K562 (cell line): ENCODE data around the gene CYP2D6. TPM values are rescaled to one million over a fixed set of nuclear protein-coding genes. Genes with fewer than 3 reads are reported as not detected.

ENCODE experiments used
- ATAC-seq: fragments of 200-7000 bp; cut with Tn5 transposase; 3 replicates; pipeline ENCODE4 v1.9.1; 2020; ENCODE audit warnings: moderate library complexity
- BruUV-seq: library from RNA; stranded (reverse); fragments of 400-500 nt; replicated peaks from 2 replicates; lab custom pipeline; 2021; lab: Mats Ljungman, UMichigan
- CTCF ChIA-PET: fragments of 300-600 bp; formaldehyde crosslinking; extraction: SDS; loops from one replicate; lab custom pipeline; 2021; ENCODE audit warnings: low intra/inter-chr PET ratio; lab: Yijun Ruan, JAX
- POLR2A ChIA-PET: fragments of 300-600, 350-650 bp; sonication (Branson Sonifier 250); formaldehyde crosslinking; extraction: SDS; loops from one replicate; lab custom pipeline; 2021; ENCODE audit warnings: antibody characterized with exemption, inconsistent platforms; lab: Yijun Ruan, JAX
- DNase-seq, 4 experiments: peaks; one replicate each; pipeline versions ENCODE4 v3.0.0 to v3.0.0-alpha.2; 2011 to 2018; ENCODE audit warnings: low spot score in 3 of 4, mixed read lengths in 3 of 4; ENCODE audit errors: extremely low read depth in 1 of 4
- FAIRE-seq: peaks from 2 replicates; lab custom pipeline; 2011; peaks lifted over from hg19 to GRCh38; lab: Jason Lieb, UNC
- H2AFZ ChIP-seq: 2 replicates; pipeline ENCODE4 v1.6.0; 2011; ENCODE audit warnings: low read depth, low read length, control low read depth, inconsistent platforms
- H3K27ac ChIP-seq: fragments of 200-600 bp; 3 replicates; pipeline ENCODE4 v1.8.0; 2011; ENCODE audit warnings: low read depth, mild to moderate bottlenecking, control low read depth, inconsistent platforms, low read length, moderate library complexity, mixed read lengths; ENCODE audit errors: extremely low read depth
- H3K27me3 ChIP-seq, 2 experiments: fragments of 300-600 bp in 1 of 2; 2 replicates in 1 of 2; 3 replicates in 1 of 2; pipeline versions ENCODE4 v1.6.0 to v1.8.0; 2011; ENCODE audit warnings: inconsistent platforms in 2 of 2, low read length in 2 of 2, mild to moderate bottlenecking in 1 of 2, mixed read lengths in 1 of 2, moderate library complexity in 1 of 2; ENCODE audit not compliant: control insufficient read depth in 2 of 2, insufficient read depth in 2 of 2
- H3K36me3 ChIP-seq: fragments of 300-600 bp; 3 replicates; pipeline ENCODE4 v1.8.0; 2011; ENCODE audit warnings: mild to moderate bottlenecking, low read length, inconsistent platforms; ENCODE audit not compliant: control insufficient read depth, insufficient read depth
- H3K4me1 ChIP-seq, 2 experiments: fragments of 200-600 bp in 1 of 2; replicated peaks in 1 of 2; 2 replicates in 1 of 2; 3 replicates in 1 of 2; pipeline versions ENCODE4 v1.5.1 to v1.8.0; 2011; ENCODE audit warnings: inconsistent platforms in 2 of 2, low read length in 2 of 2, mild to moderate bottlenecking in 1 of 2, mixed read lengths in 1 of 2, moderate library complexity in 1 of 2; ENCODE audit not compliant: control insufficient read depth in 2 of 2, insufficient read depth in 2 of 2
- H3K4me2 ChIP-seq: 2 replicates; pipeline ENCODE4 v1.6.1; 2011; ENCODE audit warnings: low read length, control low read depth, inconsistent platforms, mixed read lengths; ENCODE audit not compliant: insufficient read depth
- H3K4me3 ChIP-seq: fragments of 200-600 bp; sonication (generic), shearing (Covaris generic); 2 replicates; pipeline ENCODE4 v1.5.1; 2016; ENCODE audit warnings: control low read depth, inconsistent platforms
- H3K79me2 ChIP-seq: fragments of 200-600 bp; 3 replicates; pipeline ENCODE4 v1.8.0; 2011; ENCODE audit warnings: low read length, inconsistent platforms; ENCODE audit not compliant: control insufficient read depth, insufficient read depth
- H3K9ac ChIP-seq, 2 experiments: 2 replicates each; pipeline versions ENCODE4 v1.6.0 to v1.6.1; 2011; ENCODE audit warnings: low read depth in 2 of 2, low read length in 2 of 2, control low read depth in 1 of 2, inconsistent platforms in 1 of 2, mild to moderate bottlenecking in 1 of 2, mixed read lengths in 1 of 2; ENCODE audit not compliant: insufficient read depth in 1 of 2
- H3K9me1 ChIP-seq: one replicate; pipeline ENCODE4 v1.6.0; 2011; ENCODE audit warnings: inconsistent platforms, mild to moderate bottlenecking, low read length, moderate library complexity; ENCODE audit not compliant: control insufficient read depth, insufficient read depth
- H3K9me3 ChIP-seq: replicated peaks from 2 replicates; pipeline ENCODE4 v1.5.1; 2011; ENCODE audit warnings: low read depth, low read length, inconsistent platforms; ENCODE audit not compliant: control insufficient read depth, insufficient read depth
- H4K20me1 ChIP-seq: replicated peaks from 2 replicates; pipeline ENCODE4 v1.6.1; 2011; ENCODE audit warnings: low read length, inconsistent platforms, mixed read lengths; ENCODE audit not compliant: control insufficient read depth, insufficient read depth
- GATAD2A ChIP-seq: fragments of 450-650 bp; IDR thresholded peaks from 2 replicates; pipeline ENCODE4 v1.6.1; 2017
- HDAC2 ChIP-seq: fragments of 450-650 bp; IDR thresholded peaks from 2 replicates; pipeline ENCODE4 v1.6.1; 2016; ENCODE audit warnings: mild to moderate bottlenecking
- HNRNPL ChIP-seq: fragments of 200-400 bp; formaldehyde crosslinking; IDR thresholded peaks from 2 replicates; pipeline ENCODE4 v1.6.1; 2017; ENCODE audit warnings: low read depth, mild to moderate bottlenecking, low read length
- MYNN ChIP-seq, 2 experiments: sonication (generic); formaldehyde crosslinking in 1 of 2; IDR thresholded peaks; 2 replicates each; pipeline versions ENCODE4 v1.5.0 to v1.6.1; 2016 to 2020; ENCODE audit warnings: antibody characterized with exemption in 1 of 2, missing genetic modification reagents in 1 of 2
- NBN ChIP-seq: fragments of 450-650 bp; IDR thresholded peaks from 2 replicates; pipeline ENCODE4 v1.6.1; 2016; ENCODE audit warnings: low read depth, mild to moderate bottlenecking
- PBX2 ChIP-seq, 2 experiments: IDR thresholded peaks in 1 of 2; conservative IDR thresholded peaks in 1 of 2; 2 replicates each; pipeline ENCODE4 v1.6.1; 2016; ENCODE audit warnings: low read depth in 2 of 2, mild to moderate bottlenecking in 1 of 2, missing compliant biosample characterization in 1 of 2, missing genetic modification characterization in 1 of 2, moderate library complexity in 1 of 2
- PHF8 ChIP-seq: fragments of 200-600 bp; sonication (generic); IDR thresholded peaks from 2 replicates; pipeline ENCODE4 v1.6.1; 2012; ENCODE audit warnings: mixed run types, mild to moderate bottlenecking, inconsistent platforms, low read length, moderate library complexity, borderline replicate concordance
- POLR2H ChIP-seq: IDR thresholded peaks from 2 replicates; pipeline ENCODE4 v1.6.1; 2016; ENCODE audit warnings: missing genetic modification characterization, low read depth, mild to moderate bottlenecking, control low read depth, missing compliant biosample characterization, moderate library complexity
- TAF7 ChIP-seq: fragments of 450-650 bp; IDR thresholded peaks from 2 replicates; pipeline ENCODE4 v1.6.1; 2016; ENCODE audit warnings: missing genetic modification characterization, missing compliant biosample characterization
- YBX1 ChIP-seq: fragments of 450-650 bp; IDR thresholded peaks from 2 replicates; pipeline ENCODE4 v1.7.1; 2016; ENCODE audit warnings: mild to moderate bottlenecking
- ZFP1 ChIP-seq: fragments of 450-650 bp; formaldehyde crosslinking; IDR thresholded peaks from 2 replicates; pipeline ENCODE4 v1.4.0; 2020; ENCODE audit warnings: mild to moderate bottlenecking, mixed read lengths
- ZNF445 ChIP-seq: fragments of 250-450 bp; sonication (Bioruptor Pico); IDR thresholded peaks from 2 replicates; pipeline ENCODE4 v1.4.0; 2020; ENCODE audit warnings: low read depth, mild to moderate bottlenecking, moderate library complexity
- WGBS: fragments of 100-300 bp; shearing (Covaris generic); methylation state at CpG from one replicate; pipeline ENCODE4 v1.1.6; 2016; ENCODE audit warnings: low coverage, mixed read lengths; ENCODE audit not compliant: insufficient coverage; ENCODE audit errors: missing lambda C conversion rate; 5-methylcytosine and 5-hydroxymethylcytosine counted together
- in situ Hi-C: fragments of 300-500 bp; cut with MboI; formaldehyde crosslinking; loops from 4 replicates; pipeline ENCODE4 v1.15.0; 2018; ENCODE audit warnings: inconsistent platforms, mixed read lengths
- intact Hi-C: fragments of 100-400 bp; cut with micrococcal nuclease; formaldehyde crosslinking; loops from 2 replicates; pipeline ENCODE4 v1.14.2; 2022
- polyA plus RNA-seq, 8 experiments: library from polyadenylated mRNA; depleted of rRNA in 4 of 8; stranded (reverse) in 5 of 8; unstranded in 3 of 8; fragments of >200 nt; fragmentation: Nextera tagmentation in 2 of 8; fragmentation: Illumina TruSeq in 1 of 8; extraction: Ambion mirVana in 2 of 8; extraction: Trizol in 1 of 8; gene quantifications; 2 replicates each; pipeline versions ENCODE4 v1.2.1 to v1.2.3, GENCODE V29; 2011 to 2014; ENCODE audit warnings: inconsistent platforms in 1 of 8, missing spikeins in 1 of 8
- total RNA-seq, 7 experiments: library from RNA; depleted of rRNA in 6 of 7; stranded (reverse); fragments of >200 nt in 6 of 7; fragmentation: Illumina TruSeq in 2 of 7; extraction: Trizol in 2 of 7; gene quantifications; 2 replicates each; pipeline versions ENCODE4 v1.2.1 to v1.2.3, GENCODE V29; 2011 to 2021; ENCODE audit warnings: low replicate concordance in 1 of 7
- TF ChIP-seq, protein P1 (sequence below): fragments of 250-450 bp; sonication (Bioruptor Pico); IDR thresholded peaks from 2 replicates; pipeline ENCODE4 v1.5.1; 2021; ENCODE audit warnings: mild to moderate bottlenecking
- TF ChIP-seq, protein P2 (sequence below): sonication (generic); formaldehyde crosslinking; IDR thresholded peaks from 2 replicates; pipeline ENCODE4 v1.8.0; 2022; ENCODE audit warnings: mild to moderate bottlenecking, missing genetic modification reagents

CYP2D6 gene
- total and polyA plus RNA-seq, 9 of the 15 experiments (the other 6 are each of a cell fraction or from before 2014, with no cell fraction given), result 0.04 to 0.20 (median 0.09) TPM; not detected in 5

DNA sequence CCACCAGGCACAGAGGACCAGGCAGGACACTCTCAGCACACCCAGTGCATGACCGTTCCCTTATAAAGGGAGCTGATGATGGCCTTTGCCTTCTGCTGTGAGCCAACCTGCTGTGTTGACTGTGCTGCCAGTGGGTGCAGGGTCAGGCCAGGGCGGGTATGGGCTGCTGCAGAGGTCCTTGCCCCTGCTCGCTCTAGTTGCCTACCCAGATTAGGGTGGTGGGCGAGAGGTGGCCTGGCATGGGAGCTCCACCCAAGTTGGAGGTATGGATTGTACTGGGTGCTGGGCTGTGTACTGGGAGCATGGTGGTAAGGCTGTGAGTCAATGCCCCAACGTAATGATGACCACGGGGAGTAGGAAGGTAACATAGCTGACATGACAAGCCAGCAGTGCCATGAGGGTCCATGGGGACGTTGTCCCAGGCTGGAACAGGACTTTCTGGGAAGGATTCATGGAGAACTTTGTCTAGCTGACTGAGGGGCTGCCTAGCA, 24.5 kb upstream of the CYP2D6 start:
- ATAC-seq (no peak), DNase-seq (no peak), FAIRE-seq (no peak)
- CTCF ChIA-PET, result interaction anchor here (0.6 kb wide), 1 partner anchor 1133 kb away, joined by 3 read pairs; no protein-coding TSS in a partner anchor
- BruUV-seq, result no TSS peak
- no peaks in the 10 kb centered on the region for H3K9me1 ChIP-seq
- H3K27ac ChIP-seq, result no peak overlapping the region
- no peak overlapping the region for H3K4me2 ChIP-seq
- no peaks in the 10 kb centered on the region for H3K9me3 ChIP-seq
- 86% methylated on average over 7 of the region's 7 CpGs for WGBS
- H3K79me2 ChIP-seq, result no peaks in the 10 kb centered on the region
- H3K27me3 ChIP-seq, result no peaks in the 10 kb centered on the region
- intact Hi-C loops (no loop called here), in situ Hi-C loops (no loop called here)
- H3K4me1 ChIP-seq, result peaks cover 0 to 13% of the 10 kb centered on the region in 2 experiments; a peak in 2 of 5 replicates
- H3K4me3 ChIP-seq, result no peak overlapping the region
- no peak overlapping the region for H2AFZ ChIP-seq
- no peaks in the 10 kb centered on the region; the same call in 2 of the 3 replicates for H3K36me3 ChIP-seq
- POLR2A ChIA-PET, result interaction anchor here (0.6 kb wide), 1 partner anchor 287 kb away, joined by 3 read pairs; no protein-coding TSS in a partner anchor
- no peaks in the 10 kb centered on the region for H4K20me1 ChIP-seq
- no peak overlapping the region for H3K9ac ChIP-seq
- TF ChIP-seq YBX1 (no peak), NBN (no peak), ZFP1 (CRISPR knock-in tag) (no peak), HNRNPL (no peak), HDAC2 (no peak), PBX2 (CRISPR knock-in tag; IDR thresholded peaks at IDR 0.05; ENCODE audit: low read depth) (no peak), PBX2 (tag; conservative IDR thresholded peaks at IDR 0.05; ENCODE audit: low read depth) (no peak), POLR2H (tag) (no peak), ZNF445 (CRISPR knock-in tag) (no peak), MYNN (IDR thresholded peaks at IDR 0.05) (no peak), MYNN (CRISPR knock-in tag; IDR thresholded peaks at IDR 0.05) (no peak), GATAD2A (no peak), TAF7 (tag) (no peak), PHF8 (no peak)
- TF ChIP-seq, protein P1, sequence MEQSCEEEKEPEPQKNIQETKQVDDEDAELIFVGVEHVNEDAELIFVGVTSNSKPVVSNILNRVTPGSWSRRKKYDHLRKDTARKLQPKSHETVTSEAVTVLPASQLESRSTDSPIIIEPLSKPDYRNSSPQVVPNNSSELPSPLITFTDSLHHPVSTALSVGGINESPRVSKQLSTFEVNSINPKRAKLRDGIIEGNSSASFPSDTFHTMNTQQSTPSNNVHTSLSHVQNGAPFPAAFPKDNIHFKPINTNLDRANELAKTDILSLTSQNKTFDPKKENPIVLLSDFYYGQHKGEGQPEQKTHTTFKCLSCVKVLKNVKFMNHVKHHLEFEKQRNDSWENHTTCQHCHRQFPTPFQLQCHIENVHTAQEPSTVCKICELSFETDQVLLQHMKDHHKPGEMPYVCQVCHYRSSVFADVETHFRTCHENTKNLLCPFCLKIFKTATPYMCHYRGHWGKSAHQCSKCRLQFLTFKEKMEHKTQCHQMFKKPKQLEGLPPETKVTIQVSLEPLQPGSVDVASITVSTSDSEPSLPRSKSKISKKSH (CRISPR knock-in tag), result no peak
- TF ChIP-seq, protein P2, sequence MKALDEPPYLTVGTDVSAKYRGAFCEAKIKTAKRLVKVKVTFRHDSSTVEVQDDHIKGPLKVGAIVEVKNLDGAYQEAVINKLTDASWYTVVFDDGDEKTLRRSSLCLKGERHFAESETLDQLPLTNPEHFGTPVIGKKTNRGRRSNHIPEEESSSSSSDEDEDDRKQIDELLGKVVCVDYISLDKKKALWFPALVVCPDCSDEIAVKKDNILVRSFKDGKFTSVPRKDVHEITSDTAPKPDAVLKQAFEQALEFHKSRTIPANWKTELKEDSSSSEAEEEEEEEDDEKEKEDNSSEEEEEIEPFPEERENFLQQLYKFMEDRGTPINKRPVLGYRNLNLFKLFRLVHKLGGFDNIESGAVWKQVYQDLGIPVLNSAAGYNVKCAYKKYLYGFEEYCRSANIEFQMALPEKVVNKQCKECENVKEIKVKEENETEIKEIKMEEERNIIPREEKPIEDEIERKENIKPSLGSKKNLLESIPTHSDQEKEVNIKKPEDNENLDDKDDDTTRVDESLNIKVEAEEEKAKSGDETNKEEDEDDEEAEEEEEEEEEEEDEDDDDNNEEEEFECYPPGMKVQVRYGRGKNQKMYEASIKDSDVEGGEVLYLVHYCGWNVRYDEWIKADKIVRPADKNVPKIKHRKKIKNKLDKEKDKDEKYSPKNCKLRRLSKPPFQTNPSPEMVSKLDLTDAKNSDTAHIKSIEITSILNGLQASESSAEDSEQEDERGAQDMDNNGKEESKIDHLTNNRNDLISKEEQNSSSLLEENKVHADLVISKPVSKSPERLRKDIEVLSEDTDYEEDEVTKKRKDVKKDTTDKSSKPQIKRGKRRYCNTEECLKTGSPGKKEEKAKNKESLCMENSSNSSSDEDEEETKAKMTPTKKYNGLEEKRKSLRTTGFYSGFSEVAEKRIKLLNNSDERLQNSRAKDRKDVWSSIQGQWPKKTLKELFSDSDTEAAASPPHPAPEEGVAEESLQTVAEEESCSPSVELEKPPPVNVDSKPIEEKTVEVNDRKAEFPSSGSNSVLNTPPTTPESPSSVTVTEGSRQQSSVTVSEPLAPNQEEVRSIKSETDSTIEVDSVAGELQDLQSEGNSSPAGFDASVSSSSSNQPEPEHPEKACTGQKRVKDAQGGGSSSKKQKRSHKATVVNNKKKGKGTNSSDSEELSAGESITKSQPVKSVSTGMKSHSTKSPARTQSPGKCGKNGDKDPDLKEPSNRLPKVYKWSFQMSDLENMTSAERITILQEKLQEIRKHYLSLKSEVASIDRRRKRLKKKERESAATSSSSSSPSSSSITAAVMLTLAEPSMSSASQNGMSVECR (CRISPR knock-in tag), result no peak
